Cerebellar nuclear complex (tissue), 1 donor: ENCODE results near the gene FAM186B.

ENCODE experiments used
- DNase-seq, 2 experiments: peaks; one replicate each; lab custom pipeline; 2025; lab: John Stamatoyannopoulos, UW

The FAM186B gene

DNA sequence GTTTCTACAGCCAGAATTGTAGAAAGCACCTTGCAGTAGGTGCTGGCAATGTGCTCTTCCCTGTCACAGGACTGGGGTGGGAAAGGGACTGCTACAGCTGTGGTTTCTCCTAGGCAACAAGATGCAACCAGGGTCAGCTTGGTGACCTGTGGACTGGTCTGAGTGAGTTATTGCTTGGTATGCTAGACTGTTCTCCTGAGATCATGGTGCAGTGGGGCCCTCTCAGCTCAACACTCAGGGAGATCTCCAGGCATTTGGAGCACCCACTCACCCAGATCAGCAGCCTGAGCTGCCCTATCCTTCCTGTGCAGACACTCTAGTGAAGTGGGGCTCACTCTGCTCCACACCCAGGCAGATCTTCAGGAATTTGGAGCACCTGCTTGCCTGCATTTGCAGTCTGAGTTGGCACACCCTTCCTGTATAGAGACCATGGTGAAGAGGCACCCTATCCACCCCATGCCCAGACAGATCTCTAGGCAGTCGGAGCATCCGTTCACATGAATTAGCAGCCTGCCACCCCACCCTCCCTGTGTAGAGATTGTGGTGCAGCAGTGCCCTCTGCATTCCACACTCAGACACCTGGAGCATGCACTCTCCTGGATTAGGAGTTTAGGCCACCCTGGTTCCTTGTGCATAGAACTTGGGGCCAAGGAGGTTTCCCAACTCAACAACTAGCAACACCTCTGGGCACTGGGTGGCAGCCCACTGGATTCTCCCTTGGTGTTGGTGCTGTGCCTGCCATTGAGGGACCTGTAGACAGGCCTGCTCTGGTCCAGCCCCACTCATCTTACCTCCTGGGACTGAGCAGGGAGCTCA lies 3.8 kb upstream of the FAM186B start:
- no peak for DNase-seq

DNA sequence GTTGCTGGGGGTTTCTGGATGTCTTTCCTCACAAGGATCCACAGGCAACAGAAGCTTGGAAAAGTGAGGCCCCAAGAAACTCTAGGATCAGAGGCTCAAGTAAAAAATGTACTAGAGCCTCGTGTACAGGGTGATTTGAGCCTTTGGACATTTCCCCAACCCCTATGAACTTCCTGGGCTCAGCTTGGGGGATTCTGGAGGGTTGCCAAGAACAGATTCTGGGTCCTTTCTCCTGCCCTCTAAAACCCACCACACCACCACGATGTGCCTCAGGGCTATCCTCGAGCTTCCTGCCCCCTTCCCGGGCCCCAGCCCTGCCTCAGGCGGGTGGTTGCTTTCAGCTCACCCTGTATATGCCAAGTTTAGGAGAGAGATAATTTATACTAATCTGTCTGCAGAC lies 583 bp downstream of the FAM186B start:
- DNase-seq: no peak

DNA sequence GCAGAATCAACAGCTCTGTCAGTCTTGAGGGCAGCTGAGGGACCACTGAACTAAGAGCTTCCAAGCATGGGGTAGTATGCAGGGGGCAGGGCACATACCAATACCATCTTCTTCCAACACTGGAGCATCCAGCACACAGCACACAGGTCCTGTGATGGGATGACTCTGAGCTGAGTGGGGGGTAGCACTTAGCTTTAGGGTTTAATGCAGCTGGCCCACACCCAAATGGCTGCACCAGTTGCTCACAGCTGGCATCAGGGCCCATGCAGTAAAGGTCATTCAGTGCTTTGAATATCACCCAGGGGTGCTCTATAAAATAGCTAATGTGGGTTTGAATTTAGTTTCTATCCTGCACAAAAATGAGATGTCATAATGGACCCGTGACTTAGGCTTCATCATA lies 1.7 kb downstream of the FAM186B start:
- DNase-seq: no peak

DNA sequence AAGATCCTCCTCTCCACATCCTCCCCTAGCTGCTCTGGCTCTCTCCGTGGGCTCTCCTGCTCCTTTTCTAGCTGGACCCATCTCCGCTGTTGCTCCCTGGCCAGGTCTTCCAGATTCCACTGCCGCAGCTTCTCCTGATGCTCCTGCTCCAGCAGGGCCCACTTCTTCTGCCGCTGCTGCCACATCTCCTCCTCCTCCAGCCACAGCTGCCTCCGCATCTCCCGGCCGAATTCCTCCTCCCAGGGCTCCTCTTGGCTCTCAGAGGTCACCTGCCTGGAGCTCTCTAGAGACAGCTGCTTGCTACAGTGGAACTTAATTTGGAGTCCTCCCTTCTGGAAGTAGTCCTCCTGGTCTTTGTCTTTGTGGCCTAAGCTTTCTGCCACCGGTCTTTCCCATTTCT lies 5.5 kb downstream of the FAM186B start:
- DNase-seq: no peak

DNA sequence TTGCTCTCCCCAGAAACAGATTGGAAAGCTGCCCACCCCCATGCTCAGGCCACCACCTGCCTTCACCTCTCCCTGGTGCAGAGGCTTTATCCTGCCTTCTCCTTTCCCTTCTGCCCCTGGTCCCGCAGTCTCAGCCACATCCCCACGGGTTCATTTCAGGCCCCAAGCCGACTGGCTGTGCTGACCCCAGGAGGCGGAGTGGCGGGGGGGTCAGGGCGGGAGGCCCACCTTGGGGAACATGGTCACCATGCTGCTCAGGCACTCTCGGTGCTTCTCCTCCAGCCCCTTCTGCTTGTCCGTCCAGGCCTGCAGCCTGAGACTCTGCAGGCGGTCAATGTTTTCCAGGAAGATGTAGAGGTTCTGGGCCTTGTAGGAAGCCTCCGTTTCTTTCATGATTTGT lies 6.9 kb downstream of the FAM186B start:
- no peak for DNase-seq

DNA sequence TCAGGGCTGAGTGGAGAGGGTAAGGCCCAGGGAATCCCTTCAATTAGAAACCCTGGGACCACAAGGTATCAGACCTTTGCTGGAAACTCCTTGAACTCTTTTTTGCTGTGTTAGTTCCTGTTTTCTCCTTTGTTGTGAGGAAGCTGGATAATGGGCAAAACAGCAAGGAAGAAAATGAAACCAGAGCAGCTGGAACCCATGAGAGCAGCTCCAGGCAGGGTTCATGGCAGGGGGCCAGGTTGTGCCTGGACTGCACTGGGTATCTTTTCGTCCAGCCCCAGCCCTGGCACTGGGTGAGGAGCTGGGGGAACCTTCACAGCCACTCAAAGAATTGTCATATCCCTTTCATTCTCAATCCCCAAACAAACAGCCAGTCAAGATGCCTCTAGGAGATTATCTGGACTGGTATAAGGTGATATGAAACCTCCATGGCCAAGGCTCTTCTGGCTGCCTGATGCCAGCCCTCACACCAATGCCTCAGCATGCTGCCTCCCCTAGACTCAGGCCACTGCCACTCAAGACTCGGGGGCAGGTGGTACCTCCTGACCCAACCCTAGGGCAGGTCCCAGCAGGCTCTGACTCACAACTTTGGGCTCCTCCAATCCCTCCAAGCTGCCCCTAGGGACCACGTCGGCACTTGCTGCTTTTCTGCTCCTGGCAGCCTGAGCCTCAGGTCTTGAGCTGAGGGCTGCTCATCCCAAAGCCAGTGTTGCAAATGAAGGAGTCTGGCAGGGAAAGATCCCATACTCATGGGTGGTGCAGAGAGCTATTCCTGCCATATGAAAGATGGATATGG lies 16.5 kb downstream of the FAM186B start:
- no peak for DNase-seq

DNA sequence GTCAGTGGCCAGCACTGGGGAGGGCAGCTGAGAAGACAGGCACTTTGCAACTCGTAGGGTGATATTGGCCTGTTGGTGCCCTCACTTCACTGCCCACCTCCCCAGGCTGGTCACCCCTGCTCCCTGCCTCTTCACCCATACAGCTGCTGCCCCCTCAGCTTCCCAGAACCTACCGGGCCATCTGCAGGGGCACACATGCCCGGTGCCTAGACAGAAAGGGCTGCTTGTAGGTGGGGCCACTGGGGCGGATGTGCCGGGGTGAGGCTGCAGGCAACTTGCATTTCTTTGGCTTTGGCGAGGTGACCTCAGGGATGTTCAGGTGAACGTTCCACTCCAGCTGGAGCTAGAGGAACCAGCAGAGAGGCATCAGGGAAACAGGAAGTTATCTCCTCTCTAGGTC lies 17.2 kb downstream of the FAM186B start:
- DNase-seq: no peak

DNA sequence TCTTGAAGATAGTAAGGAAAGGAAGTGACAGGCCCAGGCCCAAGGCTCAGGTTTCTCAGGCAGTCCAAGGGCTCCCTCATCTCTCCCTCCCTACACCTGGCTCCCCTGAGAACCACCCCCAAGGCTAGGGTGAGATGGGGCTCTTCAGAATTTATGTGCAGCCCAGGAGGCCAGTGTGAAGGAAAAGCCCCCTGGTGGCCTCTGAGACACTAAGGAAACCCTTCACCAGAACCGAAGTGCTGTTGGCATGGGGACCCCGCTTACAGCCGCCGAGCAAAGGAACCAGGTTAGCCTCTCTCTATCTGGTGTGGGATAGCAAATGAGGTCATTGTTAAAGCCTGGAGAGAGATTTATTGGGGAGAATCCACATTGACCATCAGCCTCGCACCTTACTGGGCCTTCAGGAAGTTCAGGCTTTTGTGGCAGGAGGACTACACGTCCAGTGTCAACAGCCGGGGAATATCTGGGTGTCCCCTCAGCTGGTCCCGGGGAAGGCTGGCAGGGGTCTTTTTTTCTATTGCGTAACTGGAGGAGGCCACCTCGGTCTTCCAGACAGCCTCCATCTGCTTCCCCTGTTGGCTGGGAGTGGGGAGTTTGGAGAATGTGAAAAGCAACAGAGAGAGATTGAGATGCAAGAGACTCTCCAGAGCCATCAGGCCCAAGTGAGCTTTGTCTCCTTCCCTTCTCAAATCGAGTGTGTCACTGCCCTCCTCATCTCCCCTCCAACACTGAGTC lies 18.1 kb downstream of the FAM186B start:
- no peak for DNase-seq

DNA sequence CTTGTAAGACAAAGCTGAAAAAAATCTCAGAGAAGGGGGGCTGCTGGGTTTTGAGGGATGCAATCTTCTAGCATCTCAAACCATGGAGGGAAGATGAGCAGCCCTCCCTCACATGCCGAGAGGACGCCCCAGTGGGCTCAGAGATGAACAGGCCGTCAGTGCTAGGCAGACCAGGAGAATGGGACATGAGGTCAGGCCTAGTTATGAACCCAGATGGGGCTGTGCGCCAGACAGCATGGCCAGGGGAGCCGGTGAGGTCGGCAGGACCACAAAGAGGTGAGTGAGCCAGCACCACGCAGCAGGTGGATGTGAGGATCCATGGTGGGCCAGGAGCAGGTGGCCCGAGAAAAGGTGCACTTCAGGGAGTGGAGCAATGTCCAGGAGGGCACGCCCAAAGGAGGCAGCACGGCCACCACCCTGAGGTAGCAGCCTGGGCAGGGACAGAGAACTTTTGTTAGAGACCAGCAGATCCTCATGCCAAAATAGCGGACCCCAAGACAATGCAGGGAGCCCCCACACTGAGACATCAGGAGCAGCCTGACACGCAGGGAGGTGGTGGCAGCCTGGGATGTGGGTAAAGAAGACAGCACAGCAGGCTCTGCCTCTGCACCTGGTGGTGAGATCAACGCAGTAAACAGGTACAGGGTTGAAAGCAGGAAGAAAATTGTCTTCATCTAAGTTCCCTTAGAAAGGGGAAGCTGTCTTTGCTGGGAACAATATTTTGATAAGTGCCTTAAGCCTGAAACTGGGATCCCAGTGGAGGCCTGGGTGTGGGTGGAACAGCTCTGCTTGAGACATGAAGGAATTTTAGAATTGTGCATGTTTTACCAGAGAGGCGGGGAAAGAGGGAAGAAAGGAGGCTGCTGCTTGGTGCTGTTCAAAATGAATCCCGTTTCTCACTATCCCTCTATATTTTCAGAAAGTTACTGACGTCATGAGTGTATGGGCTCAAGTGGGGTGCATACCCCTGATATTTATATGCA lies 19.7 kb downstream of the FAM186B start:
- DNase-seq: no peak

DNA sequence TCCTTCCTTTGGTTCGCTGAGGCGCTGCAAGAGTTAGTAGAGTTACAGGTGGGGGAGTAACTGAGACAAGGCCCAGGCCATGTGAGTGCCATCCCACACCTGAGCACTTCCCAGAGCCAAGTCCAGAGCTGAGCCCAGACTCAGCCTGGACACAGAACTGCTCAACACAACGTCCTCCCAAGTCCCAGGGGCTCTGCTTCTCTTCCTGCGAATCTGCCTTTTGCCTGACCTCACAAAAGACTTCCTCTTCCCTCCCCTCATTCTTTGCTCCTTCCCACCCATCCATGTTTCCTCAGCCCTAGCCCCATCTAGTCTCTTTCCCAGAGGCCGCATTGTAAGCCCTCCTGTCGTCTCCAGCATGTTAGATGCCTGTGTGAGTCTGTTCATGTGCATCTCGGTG lies 20.8 kb downstream of the FAM186B start:
- DNase-seq: no peak

DNA sequence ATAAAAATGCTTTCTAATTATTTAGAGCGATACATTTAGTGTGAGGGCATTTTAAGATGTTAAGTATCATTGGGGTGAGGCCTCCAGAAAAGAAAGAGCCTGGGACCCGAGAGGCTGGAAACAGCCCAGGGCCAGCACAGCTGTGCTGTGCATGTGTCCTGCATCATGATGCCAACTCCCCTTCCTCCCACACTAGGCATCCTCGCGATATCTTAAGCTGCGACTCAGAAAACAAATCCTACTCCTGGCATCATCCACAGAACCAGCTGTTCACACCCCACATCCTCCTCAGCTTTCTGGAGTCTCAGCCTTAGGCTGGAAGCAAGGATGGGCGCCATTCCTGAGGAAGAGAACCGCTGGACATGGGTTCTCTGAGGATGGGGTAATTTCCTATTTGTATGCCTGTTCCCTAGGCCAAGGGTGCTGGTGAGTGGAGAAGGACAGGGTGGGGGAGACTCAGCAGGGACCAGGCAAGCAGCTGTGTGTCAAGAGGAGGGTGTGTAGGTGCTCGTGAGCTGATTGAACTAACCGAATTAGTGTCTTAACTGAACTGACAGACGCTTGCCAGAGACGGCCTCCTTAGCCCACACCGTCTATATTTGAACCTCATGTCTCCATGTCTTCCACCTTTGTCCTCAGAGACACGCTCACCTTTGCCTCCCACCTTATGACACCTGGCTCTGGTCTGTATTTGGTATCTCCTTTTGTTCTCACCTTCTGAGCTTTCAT lies 21.9 kb downstream of the FAM186B start:
- no peak for DNase-seq

DNA sequence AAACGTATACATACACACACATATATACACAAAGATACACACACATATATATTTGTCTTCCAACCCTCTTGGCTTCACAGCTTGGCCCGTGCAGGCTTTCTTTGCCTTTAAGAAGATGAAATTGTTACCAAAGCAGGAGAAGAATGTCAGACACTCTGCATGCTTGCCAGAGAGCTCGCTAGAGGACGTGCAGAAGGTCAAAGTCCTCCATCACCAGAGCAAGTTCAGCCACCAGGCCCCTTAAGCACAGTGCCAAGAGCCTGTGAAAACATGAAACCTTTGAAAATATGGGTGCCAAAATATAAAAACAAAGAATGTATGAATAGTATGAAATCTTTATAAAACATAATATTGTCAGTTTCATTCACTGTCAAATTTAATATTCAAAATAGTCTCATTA lies 22.6 kb downstream of the FAM186B start:
- DNase-seq: no peak

DNA sequence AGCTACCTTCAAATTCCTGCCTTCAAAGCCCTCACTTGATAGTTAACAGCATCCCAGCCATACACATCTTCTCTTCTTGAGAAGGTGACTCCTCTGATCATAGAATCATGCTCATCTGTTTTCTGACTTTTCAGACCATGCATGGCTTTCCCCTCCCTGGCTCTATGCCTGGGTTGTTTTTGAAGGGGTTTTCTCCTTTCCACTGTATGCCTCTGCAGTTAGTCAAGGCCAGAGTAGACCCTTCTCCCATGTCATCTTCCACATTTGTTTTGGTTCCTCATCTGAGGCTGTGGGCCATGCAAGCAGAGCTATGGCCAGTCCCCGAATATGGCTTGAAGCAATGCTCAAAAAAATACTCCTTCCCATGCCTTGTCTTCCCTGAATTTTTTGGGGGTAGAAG lies 23.2 kb downstream of the FAM186B start:
- DNase-seq: no peak

DNA sequence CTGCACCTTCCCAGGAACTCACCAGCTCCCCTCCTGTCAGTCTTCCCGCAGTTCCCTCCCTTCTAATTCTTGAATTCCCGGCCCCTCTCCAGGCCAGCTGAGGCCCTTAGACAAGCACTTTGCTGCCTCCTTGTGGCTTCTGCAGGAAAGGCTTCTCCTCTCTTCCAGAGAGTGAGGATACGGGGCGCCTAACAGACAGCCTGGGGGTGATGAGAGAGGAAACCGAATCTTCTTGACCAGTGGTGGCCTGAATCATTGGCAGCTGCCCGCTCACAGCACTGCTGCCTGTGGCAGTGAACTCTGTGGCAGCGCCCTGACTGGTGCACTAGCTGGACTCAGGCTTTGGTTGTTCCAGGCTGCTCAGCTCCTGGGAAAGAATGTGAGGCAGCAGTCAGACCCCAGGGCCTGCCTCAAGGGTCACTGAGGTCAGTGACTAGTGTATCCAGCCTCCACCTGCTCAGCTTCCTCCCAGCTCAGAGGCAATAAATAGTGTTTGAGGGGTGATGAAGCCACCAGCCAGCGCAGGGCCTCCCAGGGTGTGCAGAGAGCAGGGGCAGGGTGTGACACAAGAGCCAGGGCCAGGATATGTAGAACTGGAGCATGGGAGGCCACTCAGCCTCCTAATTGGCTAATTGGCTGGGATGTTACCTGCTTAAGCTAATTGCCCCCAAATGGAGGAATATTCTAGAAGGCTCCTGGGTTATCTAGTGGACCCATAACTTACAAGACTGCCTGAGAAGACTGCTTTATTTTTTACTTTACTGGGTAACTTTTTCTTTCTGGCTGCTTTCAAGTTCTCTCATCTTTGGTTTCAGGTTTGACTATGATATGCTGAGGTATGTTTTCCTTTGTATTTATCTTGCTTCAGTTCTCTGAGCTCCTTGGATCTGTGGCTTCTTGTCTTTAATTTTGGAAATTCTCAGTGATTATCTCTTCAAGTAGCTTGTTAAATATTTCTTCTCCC lies 24.6 kb downstream of the FAM186B start:
- peak in 1 of 2 experiments; percentile 49 for DNase-seq

DNA sequence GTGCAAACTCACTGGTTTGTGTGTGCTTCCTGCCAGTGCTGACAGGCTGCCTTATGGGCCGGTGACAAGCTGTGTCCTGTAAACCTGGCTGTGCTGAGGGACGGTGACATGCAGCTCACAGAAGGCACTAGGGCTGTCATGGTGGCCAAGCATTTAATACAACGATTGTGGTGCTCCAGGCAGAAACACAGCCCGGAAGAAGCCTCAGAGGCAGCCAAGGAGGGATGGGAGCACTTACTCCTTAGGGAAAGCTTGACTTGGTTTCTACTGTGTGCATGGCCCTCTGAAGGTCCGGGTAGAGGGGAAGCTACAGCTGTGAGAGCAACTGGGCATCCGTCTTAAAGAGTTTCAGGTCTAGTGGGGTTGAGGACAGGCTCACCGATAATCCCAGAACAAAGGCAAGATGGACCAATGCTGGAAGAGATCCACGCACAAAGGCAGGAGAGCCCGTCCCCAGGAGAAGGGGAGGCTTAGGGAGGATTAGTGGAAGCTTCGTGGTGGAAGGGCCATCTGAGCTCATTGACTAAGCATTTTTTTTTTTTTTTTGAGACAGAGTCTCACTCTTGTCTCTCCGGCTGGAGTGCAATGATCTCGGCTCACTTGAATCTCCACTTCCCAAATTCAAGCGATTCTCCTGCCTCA lies 26.8 kb downstream of the FAM186B start:
- no peak for DNase-seq

DNA sequence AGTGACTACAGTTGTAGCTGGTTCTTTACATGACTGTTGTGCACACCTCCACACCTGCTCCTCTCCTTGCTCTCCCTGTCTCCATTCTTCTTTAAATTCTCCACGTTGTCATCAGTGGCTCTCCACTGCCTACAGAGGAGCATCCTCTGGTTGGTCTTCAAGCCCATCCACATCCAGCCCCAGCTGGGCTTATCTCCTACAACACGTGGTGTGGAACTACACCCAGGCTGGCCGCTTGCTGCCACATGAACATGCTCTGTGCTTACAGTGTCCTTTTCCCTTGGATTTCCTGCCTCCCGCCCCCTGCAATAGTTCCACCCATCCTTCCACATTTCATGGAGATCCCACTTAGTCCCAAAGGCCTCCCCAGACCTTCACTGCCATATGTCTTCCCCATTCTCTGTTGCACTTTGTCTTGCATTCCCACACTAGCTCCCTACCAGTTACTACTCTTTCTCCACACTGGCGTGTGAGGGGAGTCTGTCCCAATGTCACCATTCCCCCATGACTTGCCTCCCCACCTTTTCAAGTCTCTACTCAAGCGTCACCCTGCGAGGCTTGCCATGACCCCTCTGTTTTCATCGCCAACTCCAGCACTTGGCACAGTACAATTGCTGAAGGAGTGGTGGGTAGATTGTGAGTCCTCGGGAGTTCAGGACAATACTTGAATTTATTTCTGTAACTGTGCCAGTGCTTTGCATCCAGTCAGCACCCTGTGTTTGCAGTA lies 27.7 kb downstream of the FAM186B start:
- DNase-seq: no peak

DNA sequence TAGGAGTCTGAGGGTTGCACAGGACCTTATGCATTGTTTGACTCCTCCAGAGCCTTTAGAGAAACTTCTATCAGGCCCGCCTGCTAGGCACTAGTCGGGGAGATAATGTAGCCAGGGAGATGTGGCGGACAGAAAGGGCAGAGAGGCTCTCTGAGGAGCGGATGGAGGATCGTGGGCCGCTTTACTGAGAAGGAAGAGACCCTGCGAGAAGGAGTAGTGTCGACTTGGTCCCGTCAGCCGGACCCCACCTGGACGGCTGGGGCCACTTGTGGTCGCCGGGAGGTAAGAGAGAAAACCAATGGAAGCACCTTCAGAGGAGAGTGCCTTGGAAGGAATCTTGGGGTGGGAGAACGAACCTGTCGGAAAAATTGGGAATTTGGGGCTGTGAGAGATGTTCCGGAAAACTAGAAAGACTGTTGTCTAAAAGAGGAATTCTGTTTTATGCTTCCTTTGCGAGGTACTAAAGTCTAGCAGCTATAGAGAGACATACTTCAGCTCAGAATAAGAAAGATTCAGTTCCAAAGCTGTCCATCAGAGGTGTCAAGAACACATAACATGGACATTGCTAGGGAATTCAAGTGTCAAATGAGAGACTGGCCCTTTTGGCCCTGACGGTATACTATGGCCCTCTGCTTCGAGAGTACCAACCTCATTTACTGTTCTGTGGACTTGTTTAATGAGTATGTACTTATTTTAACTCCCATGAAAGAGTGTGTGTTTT lies 36.8 kb downstream of the FAM186B start:
- DNase-seq: no peak
